Calu3 (cell line): Measurements from ENCODE around the gene TNFSF10. TPM values are rescaled to one million over a fixed set of nuclear protein-coding genes. Genes with fewer than 3 reads are reported as not detected.

Experiments used
- BruUV-seq: library from RNA; stranded (reverse); fragments of 400-500 nt; replicated peaks from 2 replicates; lab custom pipeline; 2021; lab: Mats Ljungman, UMichigan
- CTCF ChIA-PET: fragments of 300-600 bp; sonication (Branson Sonifier 250); formaldehyde crosslinking; loops from one replicate; lab custom pipeline; 2022; ENCODE audit warnings: antibody characterized with exemption; lab: Charles Lee
- DNase-seq: peaks from one replicate; pipeline ENCODE4 v3.0.0; 2022
- H3K27ac Mint-ChIP-seq: one replicate; pipeline ENCODE4 v1.8.0; 2022; ENCODE audit warnings: mixed read lengths; ENCODE audit not compliant: unreplicated experiment
- H3K27me3 Mint-ChIP-seq: one replicate; pipeline ENCODE4 v1.8.0; 2022; ENCODE audit warnings: mixed read lengths; ENCODE audit not compliant: unreplicated experiment
- H3K36me3 Mint-ChIP-seq: one replicate; pipeline ENCODE4 v1.8.0; 2022; ENCODE audit warnings: mild to moderate bottlenecking, moderate library complexity, mixed read lengths; ENCODE audit not compliant: insufficient read depth, unreplicated experiment
- H3K4me1 Mint-ChIP-seq: one replicate; pipeline ENCODE4 v1.8.0; 2022; ENCODE audit warnings: mild to moderate bottlenecking, low read depth, mixed read lengths; ENCODE audit not compliant: unreplicated experiment
- H3K4me3 Mint-ChIP-seq: one replicate; pipeline ENCODE4 v1.8.0; 2022; ENCODE audit warnings: mild to moderate bottlenecking, low read depth, moderate library complexity, mixed read lengths; ENCODE audit not compliant: unreplicated experiment
- H3K9me3 Mint-ChIP-seq: one replicate; pipeline ENCODE4 v1.8.0; 2022; ENCODE audit warnings: low read depth, mixed read lengths; ENCODE audit not compliant: unreplicated experiment
- CTCF ChIP-seq: fragments of 200-600 bp; IDR thresholded peaks from one replicate; pipeline ENCODE4 v1.8.0; 2022; ENCODE audit warnings: antibody characterized with exemption; ENCODE audit not compliant: unreplicated experiment
- intact Hi-C: fragments of 100-400 bp; cut with micrococcal nuclease; formaldehyde crosslinking; loops from one replicate; pipeline ENCODE4 v1.10.0; 2022; ENCODE audit not compliant: unreplicated experiment
- total RNA-seq: library from RNA; stranded (reverse); gene quantifications from 2 replicates; pipeline ENCODE4 v1.2.3, GENCODE V29; 2022

TNFSF10 gene
- total RNA-seq, 1 experiment from 2014 or later, result 41.4 TPM

- Mint-ChIP-seq H3K4me3 (no peak overlapping the region), H3K27me3 (no peaks in the 10 kb centered on the region), H3K36me3 (peaks cover 5% of the 10 kb centered on the region), H3K4me1 (peaks cover 29% of the 10 kb centered on the region), H3K9me3 (peaks cover 2% of the 10 kb centered on the region), H3K27ac (no peak overlapping the region)
- CTCF ChIA-PET, result interaction anchor here (1.2 kb wide), 1 partner anchor 9 kb away, joined by 4 read pairs; no protein-coding TSS in a partner anchor
- no TSS peak for BruUV-seq
- no peak for TF ChIP-seq CTCF
- no peak for DNase-seq
- intact Hi-C loops, result no loop called here
Measured at GRCh38 chr3:172470588-172470987, 52.6 kb downstream of the TNFSF10 start.

- Mint-ChIP-seq H3K27me3 (no peaks in the 10 kb centered on the region), H3K4me1 (peaks cover 44% of the 10 kb centered on the region), H3K9me3 (peaks cover 6% of the 10 kb centered on the region), H3K4me3 (peak overlapping the region; percentile 19), H3K27ac (peak overlapping the region; percentile 74), H3K36me3 (peaks cover 5% of the 10 kb centered on the region)
- no TSS peak for BruUV-seq
- CTCF ChIA-PET, result interaction anchor here (0.6 to 1.8 kb wide), 6 partner anchors 10 to 282 kb away, joined by 3 to 8 read pairs (median 6); no protein-coding TSS in a partner anchor
- intact Hi-C loops, result no loop called here
- peak; percentile 47 for DNase-seq
- no peak for TF ChIP-seq CTCF
Measured at GRCh38 chr3:172467170-172467824, 55.9 kb downstream of the TNFSF10 start.

DNA sequence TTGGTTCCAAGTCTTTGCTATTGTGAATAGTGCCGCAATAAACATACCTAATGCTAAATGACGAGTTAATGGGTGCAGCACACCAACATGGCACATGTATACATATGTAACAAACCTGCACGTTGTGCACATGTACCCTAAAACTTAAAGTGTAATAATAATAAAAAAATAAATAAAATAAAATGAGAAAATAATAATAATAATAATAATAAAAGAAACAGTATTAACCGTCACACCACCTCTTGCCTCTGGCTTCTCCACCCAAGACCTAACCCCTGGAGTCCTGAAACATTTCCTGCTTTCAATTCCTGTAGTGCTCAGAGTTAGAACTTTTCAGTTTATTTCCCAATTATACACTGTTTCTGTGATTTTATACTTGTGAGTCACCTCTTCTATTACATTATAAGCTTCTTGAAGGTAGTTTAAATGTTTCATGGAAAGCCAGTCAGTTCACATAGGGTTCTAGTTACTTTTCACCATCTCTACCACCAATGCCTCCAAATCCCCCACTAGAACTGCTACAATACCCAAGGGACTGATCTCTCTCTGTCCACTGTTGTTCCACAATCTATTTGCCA is 56.6 kb downstream of the TNFSF10 start:
- BruUV-seq, result no TSS peak
- H3K27ac Mint-ChIP-seq, result peak overlapping the region; percentile 74
- H3K27me3 Mint-ChIP-seq, result no peaks in the 10 kb centered on the region
- peaks cover 6% of the 10 kb centered on the region for H3K9me3 Mint-ChIP-seq
- intact Hi-C loops, result no loop called here
- peaks cover 5% of the 10 kb centered on the region for H3K36me3 Mint-ChIP-seq
- TF ChIP-seq CTCF, result no peak
- H3K4me3 Mint-ChIP-seq, result peak overlapping the region; percentile 19
- no peak for DNase-seq
- peaks cover 44% of the 10 kb centered on the region for H3K4me1 Mint-ChIP-seq
- CTCF ChIA-PET, result interaction anchor here (0.6 to 1.8 kb wide), 4 partner anchors 11 to 283 kb away, joined by 3 to 8 read pairs (median 6); no protein-coding TSS in a partner anchor

DNA sequence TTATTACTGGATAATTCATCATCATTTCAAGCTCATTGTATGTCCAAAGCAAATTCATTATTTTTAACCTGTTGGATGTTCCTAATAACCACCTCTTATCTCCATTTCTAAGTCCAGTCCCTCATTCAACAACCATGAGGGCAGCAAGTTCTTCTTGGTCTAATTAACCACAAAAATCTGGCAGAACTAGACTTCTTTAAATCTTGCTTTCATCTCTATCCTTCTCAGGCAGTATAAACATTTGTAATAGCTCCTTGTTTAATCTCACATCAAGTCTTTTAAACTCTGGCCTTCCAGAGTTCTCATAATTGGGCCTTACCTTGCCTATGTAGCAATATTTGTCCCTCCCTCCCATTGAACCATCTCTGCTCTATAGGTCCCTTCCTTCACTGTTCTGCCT is 57.9 kb downstream of the TNFSF10 start:
- no peak overlapping the region for H3K27ac Mint-ChIP-seq
- intact Hi-C loops, result no loop called here
- H3K4me1 Mint-ChIP-seq, result peaks cover 44% of the 10 kb centered on the region
- H3K4me3 Mint-ChIP-seq, result no peak overlapping the region
- CTCF ChIA-PET, result no interaction called here
- no peak for TF ChIP-seq CTCF
- H3K27me3 Mint-ChIP-seq, result no peaks in the 10 kb centered on the region
- no peak for DNase-seq
- H3K9me3 Mint-ChIP-seq, result peaks cover 6% of the 10 kb centered on the region
- BruUV-seq, result no TSS peak
- peaks cover 5% of the 10 kb centered on the region for H3K36me3 Mint-ChIP-seq
